GM19452 (cell line): Measurements from ENCODE around the gene SLAMF7.
"Not testable (repeated sequence)": the region's sequence is repeated elsewhere in the genome, so short reads cannot be mapped to it uniquely, and the experiment has no call there.

Source experiments
- ATAC-seq: cut with Tn5 transposase; IDR thresholded peaks from one replicate; pipeline ENCODE4 v1.9.1; 2021; ENCODE audit not compliant: unreplicated experiment

The SLAMF7 gene

GRCh38 chr1:160739098-160739511 is at the start of gene SLAMF7:
Gene SLAMF7, plus strand, starts transcription at chr1:160739247. Its CDS starts 55 bp downstream, at chr1:160739302.
- ATAC-seq: peak; percentile 67

GRCh38 chr1:160692390-160692789 is 46.7 kb upstream of the SLAMF7 start:
- ATAC-seq: not testable (repeated sequence)

- ATAC-seq: no peak
Measured at GRCh38 chr1:160702100-160702499, 36.9 kb upstream of the SLAMF7 start.

GRCh38 chr1:160704250-160704649 is 34.8 kb upstream of the SLAMF7 start:
- no peak for ATAC-seq

- not testable (repeated sequence) for ATAC-seq
Measured at GRCh38 chr1:160705212-160705621, 33.8 kb upstream of the SLAMF7 start.

- ATAC-seq: no peak
Measured at GRCh38 chr1:160705742-160706141, 33.3 kb upstream of the SLAMF7 start.

GRCh38 chr1:160706526-160707235 is 32.4 kb upstream of the SLAMF7 start:
- ATAC-seq: no peak

- no peak for ATAC-seq
Measured at GRCh38 chr1:160707236-160708064, 31.6 kb upstream of the SLAMF7 start.

GRCh38 chr1:160708118-160708517 is 30.9 kb upstream of the SLAMF7 start:
- no peak for ATAC-seq

GRCh38 chr1:160708801-160709200 is 30.2 kb upstream of the SLAMF7 start:
- peak; percentile 57 for ATAC-seq

GRCh38 chr1:160709715-160710114 is 29.3 kb upstream of the SLAMF7 start:
- no peak for ATAC-seq

- ATAC-seq: no peak
Measured at GRCh38 chr1:160710517-160711252, 28.4 kb upstream of the SLAMF7 start.

- no peak for ATAC-seq
Measured at GRCh38 chr1:160711276-160711601, 27.8 kb upstream of the SLAMF7 start.

- no peak for ATAC-seq
Measured at GRCh38 chr1:160711602-160712311, 27.3 kb upstream of the SLAMF7 start, which contains the start of gene CD48. Gene CD48, minus strand, starts transcription at chr1:160711822. Its CDS starts 59 bp downstream, at chr1:160711763.

- ATAC-seq: peak; percentile 42
Measured at GRCh38 chr1:160712525-160713080, 26.4 kb upstream of the SLAMF7 start.

GRCh38 chr1:160713161-160713560 is 25.9 kb upstream of the SLAMF7 start:
- no peak for ATAC-seq

GRCh38 chr1:160714034-160714648 is 24.9 kb upstream of the SLAMF7 start:
- ATAC-seq: not testable (repeated sequence)

GRCh38 chr1:160716013-160716412 is 23.0 kb upstream of the SLAMF7 start:
- ATAC-seq: no peak

- no peak for ATAC-seq
Measured at GRCh38 chr1:160717306-160717705, 21.7 kb upstream of the SLAMF7 start.

- no peak for ATAC-seq
Measured at GRCh38 chr1:160718210-160718609, 20.8 kb upstream of the SLAMF7 start.
